ENCODE measurements around the gene FAU. TPM values are rescaled to one million over a fixed set of nuclear protein-coding genes. Genes with fewer than 3 reads are reported as not detected.

FAU gene
- total and polyA plus RNA-seq, 9 of the 15 experiments (the other 6 are each of a cell fraction or from before 2014, with no cell fraction given) = 433 to 1,827 (median 942) TPM

DNA sequence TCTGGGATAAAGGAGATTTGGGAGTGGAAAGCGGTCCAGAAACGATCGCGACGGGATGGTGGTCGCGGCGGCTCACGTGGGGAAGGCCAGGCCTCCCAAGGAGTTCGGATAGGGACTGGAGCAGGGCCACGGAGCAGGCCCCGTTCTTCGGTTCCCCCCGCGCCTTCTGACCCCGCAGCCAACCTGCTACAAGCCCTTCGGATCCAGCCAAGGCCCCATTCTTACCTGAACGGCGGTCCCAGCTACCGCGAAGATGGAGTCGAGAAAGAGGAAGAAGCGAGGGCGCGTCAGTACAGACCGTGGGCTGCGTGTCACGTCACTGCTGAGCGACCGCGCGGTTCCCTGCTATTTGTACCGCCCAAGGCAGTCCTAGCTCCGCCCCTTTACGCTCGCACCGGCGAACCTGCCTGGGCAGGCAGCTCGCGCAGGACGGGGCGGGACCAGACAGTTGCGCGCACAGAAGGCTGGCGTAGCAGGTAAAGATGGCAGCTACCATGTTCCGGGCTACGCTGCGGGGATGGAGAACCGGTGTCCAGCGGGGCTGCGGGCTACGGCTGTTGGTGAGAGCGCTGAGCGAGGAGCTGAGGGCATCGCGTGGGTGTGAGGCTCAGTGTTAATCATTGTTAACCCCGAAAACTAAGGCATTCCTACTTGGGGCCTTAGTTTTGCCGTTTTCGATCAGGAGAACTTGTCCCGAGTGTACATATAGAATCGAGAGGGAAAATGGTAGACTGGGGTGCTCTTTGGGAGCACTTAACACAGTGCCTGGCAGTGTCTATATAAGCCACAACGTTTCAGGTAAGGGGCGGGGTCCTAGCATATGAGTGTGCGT lies at the start of gene FAU, which contains the start of gene MRPL49 (continued):
- TF ChIP-seq, protein P1, sequence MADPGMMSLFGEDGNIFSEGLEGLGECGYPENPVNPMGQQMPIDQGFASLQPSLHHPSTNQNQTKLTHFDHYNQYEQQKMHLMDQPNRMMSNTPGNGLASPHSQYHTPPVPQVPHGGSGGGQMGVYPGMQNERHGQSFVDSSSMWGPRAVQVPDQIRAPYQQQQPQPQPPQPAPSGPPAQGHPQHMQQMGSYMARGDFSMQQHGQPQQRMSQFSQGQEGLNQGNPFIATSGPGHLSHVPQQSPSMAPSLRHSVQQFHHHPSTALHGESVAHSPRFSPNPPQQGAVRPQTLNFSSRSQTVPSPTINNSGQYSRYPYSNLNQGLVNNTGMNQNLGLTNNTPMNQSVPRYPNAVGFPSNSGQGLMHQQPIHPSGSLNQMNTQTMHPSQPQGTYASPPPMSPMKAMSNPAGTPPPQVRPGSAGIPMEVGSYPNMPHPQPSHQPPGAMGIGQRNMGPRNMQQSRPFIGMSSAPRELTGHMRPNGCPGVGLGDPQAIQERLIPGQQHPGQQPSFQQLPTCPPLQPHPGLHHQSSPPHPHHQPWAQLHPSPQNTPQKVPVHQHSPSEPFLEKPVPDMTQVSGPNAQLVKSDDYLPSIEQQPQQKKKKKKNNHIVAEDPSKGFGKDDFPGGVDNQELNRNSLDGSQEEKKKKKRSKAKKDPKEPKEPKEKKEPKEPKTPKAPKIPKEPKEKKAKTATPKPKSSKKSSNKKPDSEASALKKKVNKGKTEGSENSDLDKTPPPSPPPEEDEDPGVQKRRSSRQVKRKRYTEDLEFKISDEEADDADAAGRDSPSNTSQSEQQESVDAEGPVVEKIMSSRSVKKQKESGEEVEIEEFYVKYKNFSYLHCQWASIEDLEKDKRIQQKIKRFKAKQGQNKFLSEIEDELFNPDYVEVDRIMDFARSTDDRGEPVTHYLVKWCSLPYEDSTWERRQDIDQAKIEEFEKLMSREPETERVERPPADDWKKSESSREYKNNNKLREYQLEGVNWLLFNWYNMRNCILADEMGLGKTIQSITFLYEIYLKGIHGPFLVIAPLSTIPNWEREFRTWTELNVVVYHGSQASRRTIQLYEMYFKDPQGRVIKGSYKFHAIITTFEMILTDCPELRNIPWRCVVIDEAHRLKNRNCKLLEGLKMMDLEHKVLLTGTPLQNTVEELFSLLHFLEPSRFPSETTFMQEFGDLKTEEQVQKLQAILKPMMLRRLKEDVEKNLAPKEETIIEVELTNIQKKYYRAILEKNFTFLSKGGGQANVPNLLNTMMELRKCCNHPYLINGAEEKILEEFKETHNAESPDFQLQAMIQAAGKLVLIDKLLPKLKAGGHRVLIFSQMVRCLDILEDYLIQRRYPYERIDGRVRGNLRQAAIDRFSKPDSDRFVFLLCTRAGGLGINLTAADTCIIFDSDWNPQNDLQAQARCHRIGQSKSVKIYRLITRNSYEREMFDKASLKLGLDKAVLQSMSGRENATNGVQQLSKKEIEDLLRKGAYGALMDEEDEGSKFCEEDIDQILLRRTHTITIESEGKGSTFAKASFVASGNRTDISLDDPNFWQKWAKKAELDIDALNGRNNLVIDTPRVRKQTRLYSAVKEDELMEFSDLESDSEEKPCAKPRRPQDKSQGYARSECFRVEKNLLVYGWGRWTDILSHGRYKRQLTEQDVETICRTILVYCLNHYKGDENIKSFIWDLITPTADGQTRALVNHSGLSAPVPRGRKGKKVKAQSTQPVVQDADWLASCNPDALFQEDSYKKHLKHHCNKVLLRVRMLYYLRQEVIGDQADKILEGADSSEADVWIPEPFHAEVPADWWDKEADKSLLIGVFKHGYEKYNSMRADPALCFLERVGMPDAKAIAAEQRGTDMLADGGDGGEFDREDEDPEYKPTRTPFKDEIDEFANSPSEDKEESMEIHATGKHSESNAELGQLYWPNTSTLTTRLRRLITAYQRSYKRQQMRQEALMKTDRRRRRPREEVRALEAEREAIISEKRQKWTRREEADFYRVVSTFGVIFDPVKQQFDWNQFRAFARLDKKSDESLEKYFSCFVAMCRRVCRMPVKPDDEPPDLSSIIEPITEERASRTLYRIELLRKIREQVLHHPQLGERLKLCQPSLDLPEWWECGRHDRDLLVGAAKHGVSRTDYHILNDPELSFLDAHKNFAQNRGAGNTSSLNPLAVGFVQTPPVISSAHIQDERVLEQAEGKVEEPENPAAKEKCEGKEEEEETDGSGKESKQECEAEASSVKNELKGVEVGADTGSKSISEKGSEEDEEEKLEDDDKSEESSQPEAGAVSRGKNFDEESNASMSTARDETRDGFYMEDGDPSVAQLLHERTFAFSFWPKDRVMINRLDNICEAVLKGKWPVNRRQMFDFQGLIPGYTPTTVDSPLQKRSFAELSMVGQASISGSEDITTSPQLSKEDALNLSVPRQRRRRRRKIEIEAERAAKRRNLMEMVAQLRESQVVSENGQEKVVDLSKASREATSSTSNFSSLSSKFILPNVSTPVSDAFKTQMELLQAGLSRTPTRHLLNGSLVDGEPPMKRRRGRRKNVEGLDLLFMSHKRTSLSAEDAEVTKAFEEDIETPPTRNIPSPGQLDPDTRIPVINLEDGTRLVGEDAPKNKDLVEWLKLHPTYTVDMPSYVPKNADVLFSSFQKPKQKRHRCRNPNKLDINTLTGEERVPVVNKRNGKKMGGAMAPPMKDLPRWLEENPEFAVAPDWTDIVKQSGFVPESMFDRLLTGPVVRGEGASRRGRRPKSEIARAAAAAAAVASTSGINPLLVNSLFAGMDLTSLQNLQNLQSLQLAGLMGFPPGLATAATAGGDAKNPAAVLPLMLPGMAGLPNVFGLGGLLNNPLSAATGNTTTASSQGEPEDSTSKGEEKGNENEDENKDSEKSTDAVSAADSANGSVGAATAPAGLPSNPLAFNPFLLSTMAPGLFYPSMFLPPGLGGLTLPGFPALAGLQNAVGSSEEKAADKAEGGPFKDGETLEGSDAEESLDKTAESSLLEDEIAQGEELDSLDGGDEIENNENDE (IDR thresholded peaks at IDR 0.05; ENCODE audit: low read depth, low read length) = no peak
- TF ChIP-seq TEAD2 (tag; IDR thresholded peaks at IDR 0.05) (no peak), C11orf30 (IDR thresholded peaks at IDR 0.05; ENCODE audit: low read depth) (peak; percentile 96), RBM22 (IDR thresholded peaks at IDR 0.05; ENCODE audit: low read depth, low read length, poor library complexity, severe bottlenecking) (no peak), MTA3 (IDR thresholded peaks at IDR 0.05; ENCODE audit: borderline replicate concordance) (peak; percentile 94), EZH2 (IDR thresholded peaks at IDR 0.05; ENCODE audit: borderline replicate concordance, low read depth, low read length) (no peak), RFX5 (IDR thresholded peaks at IDR 0.05; ENCODE audit: low read depth, low read length) (no peak), TARDBP (IDR thresholded peaks at IDR 0.05) (no peak; the same call in 1 of the 2 replicates), BACH1 (tag; IDR thresholded peaks at IDR 0.05) (no peak), SREBF1 (IDR thresholded peaks at IDR 0.05; ENCODE audit: borderline replicate concordance, low read depth, low read length) (no peak), SP1 (CRISPR knock-in tag; IDR thresholded peaks at IDR 0.05) (peak; percentile 98)
- TF ChIP-seq, protein P2, sequence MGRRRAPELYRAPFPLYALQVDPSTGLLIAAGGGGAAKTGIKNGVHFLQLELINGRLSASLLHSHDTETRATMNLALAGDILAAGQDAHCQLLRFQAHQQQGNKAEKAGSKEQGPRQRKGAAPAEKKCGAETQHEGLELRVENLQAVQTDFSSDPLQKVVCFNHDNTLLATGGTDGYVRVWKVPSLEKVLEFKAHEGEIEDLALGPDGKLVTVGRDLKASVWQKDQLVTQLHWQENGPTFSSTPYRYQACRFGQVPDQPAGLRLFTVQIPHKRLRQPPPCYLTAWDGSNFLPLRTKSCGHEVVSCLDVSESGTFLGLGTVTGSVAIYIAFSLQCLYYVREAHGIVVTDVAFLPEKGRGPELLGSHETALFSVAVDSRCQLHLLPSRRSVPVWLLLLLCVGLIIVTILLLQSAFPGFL (CRISPR knock-in tag; IDR thresholded peaks at IDR 0.05) = no peak
- TF ChIP-seq, protein P3, sequence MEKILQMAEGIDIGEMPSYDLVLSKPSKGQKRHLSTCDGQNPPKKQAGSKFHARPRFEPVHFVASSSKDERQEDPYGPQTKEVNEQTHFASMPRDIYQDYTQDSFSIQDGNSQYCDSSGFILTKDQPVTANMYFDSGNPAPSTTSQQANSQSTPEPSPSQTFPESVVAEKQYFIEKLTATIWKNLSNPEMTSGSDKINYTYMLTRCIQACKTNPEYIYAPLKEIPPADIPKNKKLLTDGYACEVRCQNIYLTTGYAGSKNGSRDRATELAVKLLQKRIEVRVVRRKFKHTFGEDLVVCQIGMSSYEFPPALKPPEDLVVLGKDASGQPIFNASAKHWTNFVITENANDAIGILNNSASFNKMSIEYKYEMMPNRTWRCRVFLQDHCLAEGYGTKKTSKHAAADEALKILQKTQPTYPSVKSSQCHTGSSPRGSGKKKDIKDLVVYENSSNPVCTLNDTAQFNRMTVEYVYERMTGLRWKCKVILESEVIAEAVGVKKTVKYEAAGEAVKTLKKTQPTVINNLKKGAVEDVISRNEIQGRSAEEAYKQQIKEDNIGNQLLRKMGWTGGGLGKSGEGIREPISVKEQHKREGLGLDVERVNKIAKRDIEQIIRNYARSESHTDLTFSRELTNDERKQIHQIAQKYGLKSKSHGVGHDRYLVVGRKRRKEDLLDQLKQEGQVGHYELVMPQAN (IDR thresholded peaks at IDR 0.05; ENCODE audit: borderline replicate concordance) = no peak; the same call in 1 of the 2 replicates
